HPDE6-E6E7 (cell line): ENCODE results near the gene FLT3LG.

Source experiments
- DNase-seq: peaks from one replicate; pipeline ENCODE4 v3.0.0; 2011; ENCODE audit warnings: missing footprints; ENCODE audit errors: extremely low spot score

Gene FLT3LG

DNA sequence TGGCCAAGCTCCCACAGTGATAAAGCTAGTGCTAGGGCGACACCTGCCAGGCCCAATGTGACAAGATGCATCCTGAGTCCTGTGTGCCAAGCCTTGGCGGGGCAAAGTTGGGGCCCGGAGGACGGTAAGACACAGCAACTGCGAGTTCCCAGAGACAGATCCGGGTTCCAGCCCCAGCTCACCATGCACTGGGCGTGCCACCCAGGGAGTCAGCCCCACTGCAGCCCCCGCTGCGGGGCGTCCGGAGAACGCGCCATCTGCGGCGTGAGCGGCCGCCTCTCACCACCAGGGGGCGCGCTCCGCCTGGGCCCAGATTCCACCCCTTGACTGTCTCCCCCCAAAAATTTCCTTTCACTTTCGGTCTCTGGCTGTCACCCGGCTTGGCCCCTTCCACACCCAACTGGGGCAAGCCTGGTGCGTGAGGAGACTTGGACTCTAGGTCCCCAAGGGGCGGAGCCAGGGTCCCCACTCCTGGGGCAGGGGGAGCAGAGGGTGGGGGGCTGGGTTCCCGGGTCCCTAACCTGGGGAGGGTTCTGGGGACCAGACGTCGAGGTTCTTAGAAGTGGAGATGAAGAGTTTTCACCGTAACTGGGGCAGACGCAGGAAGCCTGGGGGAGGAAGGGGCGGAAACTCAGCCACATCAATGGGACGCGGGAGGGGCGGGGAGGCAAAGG, at the start of gene FLT3LG:
Gene FLT3LG (plus strand): TSS at position 348 of the 674 bp plus-strand sequence. CDS start 425 bp downstream, outside the sequence.
- DNase-seq = peak; percentile 91

DNA sequence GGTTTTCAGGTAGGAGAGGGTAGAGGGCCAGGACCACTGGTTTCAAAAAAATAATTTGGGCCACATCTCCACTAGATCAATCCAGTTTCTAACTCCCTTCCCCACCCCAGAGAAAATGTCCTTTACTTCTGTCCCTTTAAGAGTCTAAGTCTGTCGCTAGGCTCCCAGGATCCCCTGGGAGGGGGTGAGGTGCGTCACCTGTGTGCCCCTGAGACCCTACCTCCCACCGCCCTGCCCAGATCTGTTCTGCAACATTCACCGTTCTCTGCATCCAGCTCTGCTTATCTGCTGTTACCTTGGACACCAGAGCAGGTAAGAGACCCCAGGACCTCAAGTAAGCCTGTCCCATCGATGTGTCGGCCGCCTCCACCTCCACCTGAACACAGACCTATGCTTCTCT, 48.8 kb upstream of the FLT3LG start, which contains the start of gene GFY:
Gene GFY (plus strand): TSS at position 211 of the 400 bp plus-strand sequence. CDS start 1,043 bp downstream, outside the sequence.
- no peak for DNase-seq

GRCh38 chr19:49425922-49426592, 48.0 kb upstream of the FLT3LG start:
- no peak for DNase-seq

- no peak for DNase-seq
Observed at GRCh38 chr19:49427339-49427738, 46.7 kb upstream of the FLT3LG start.

GRCh38 chr19:49427855-49428546, 46.0 kb upstream of the FLT3LG start:
- no peak for DNase-seq

DNA sequence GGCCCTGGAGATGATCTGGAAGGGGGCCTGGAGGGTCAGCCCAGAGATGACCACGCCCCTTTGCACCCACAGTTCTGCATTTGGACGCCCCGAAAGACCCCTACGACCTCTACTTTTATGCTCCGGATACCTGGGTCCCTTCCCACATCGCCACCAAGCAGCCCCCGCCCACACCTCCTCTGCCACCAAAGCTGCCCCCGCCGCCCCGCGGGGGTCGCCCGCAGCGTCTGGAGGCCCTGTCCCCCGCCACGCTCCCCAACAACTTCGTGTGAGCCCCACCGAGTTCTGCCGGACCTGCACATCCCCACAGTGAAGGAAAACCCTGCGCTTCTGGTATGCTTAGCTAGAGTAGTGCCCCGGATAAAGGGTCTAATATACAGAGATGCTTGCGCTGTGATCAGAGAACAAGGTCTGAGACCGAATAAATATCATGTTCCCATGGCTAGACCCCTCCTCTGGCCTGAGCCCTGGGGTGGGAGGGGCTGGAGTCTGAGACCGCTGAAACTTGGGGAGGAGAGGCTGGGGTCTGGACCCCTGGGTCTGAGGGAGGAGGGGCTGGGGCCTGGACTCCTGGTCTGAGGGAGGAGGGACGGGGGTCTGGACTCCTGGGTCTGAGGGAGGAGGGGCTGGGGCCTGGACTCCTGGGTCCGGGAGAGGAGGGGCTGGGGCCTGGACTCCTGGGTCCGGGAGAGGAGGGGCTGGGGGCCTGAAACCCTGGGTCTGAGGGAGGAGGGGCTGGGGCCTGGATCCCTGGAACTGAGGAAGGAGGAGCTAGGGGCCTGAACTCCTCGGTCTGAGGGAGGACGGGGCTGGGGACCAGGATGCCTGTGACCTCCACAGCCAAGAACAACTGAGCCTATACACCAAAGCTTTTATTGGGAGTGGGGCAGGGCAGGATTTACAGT, 45.2 kb upstream of the FLT3LG start:
- DNase-seq = no peak

- DNase-seq = no peak
Observed at GRCh38 chr19:49430172-49430677, 43.8 kb upstream of the FLT3LG start.

DNA sequence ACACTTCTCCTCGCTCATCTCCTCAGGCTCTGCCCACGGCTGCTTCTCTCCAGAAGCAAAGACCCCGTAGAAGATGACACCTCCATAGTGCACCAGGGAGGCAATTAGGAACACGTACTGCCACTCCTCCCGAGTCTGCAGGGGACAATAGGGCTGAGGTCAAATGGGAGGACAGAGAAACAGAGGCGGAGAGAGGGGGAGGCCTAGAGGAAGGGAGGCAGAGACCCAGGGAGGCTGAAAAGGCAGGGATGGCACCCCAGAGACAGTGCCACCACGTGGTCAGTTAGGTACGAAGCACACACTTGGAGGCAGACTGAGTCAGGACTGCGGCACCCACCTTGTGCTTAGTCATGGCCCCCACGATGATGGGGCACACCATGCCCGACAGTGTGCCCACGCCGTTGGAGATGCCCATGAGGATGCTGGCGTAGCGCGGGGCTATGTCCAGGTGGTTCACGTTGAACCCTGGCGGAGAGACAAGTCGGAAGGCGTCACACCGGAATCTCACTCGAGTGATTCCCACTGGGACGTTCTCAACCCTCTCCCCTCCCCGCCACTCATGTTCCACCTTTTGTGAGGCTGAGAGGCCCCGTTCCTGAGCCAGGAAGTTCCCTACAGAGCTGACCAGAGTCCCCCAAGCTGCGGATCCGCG, 43.2 kb upstream of the FLT3LG start:
- no peak for DNase-seq

- DNase-seq = no peak
Observed at GRCh38 chr19:49431330-49431749, 42.7 kb upstream of the FLT3LG start.

GRCh38 chr19:49432141-49433073, 41.6 kb upstream of the FLT3LG start:
- no peak for DNase-seq

DNA sequence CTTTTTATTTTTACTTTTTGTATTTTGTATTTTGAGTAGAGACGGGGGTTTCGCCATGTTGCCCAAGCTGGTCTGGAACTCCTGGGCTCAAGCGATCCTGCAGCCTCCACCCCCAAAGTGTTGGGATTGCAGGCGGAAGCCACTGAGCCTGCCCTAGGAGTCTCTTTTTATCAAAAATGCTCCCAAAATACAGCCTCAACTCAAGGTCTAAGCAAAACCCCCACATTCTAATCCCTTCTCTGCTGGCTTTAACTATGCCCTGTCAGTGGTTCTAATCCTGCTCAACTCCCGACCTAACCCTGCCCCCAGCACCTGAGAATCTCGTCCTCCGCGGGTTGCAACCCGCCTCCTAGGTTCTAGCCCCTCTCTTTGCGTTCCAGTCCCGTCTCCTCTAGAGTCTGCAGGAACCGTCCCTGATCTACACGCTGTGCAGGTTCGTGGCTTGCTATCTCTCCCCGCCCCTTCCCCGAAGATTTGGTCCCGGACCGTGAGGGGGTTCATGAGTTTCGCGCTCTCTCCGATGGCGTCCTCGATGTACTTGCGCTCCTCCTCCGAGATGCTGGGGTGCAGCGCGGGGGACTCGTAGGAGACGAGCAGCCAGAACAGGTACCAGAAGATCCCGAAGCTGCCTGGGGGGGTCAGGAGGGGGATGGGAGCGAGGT, 40.6 kb upstream of the FLT3LG start:
- no peak for DNase-seq

GRCh38 chr19:49434907-49435583, 39.0 kb upstream of the FLT3LG start:
- DNase-seq = no peak

DNA sequence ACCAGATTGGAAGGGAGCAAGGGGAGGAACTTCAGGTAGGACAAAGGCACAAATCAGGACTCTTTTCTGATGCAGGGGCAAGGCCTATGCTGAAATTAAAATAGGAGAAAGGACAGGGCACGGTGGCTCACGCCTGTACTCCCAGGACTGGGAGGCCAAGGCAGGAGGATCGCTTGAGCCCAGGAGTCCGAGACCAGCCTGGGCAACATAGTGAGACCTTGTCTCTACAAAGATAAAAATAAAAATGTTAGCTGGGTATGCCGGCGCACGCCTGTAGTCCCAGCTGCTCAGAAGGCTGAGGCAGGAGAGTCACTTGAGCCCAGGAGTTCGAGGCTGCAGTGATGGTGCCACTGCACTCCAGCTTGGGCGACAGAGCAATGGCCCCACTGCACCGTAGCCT, 38.3 kb upstream of the FLT3LG start:
- DNase-seq = no peak

DNA sequence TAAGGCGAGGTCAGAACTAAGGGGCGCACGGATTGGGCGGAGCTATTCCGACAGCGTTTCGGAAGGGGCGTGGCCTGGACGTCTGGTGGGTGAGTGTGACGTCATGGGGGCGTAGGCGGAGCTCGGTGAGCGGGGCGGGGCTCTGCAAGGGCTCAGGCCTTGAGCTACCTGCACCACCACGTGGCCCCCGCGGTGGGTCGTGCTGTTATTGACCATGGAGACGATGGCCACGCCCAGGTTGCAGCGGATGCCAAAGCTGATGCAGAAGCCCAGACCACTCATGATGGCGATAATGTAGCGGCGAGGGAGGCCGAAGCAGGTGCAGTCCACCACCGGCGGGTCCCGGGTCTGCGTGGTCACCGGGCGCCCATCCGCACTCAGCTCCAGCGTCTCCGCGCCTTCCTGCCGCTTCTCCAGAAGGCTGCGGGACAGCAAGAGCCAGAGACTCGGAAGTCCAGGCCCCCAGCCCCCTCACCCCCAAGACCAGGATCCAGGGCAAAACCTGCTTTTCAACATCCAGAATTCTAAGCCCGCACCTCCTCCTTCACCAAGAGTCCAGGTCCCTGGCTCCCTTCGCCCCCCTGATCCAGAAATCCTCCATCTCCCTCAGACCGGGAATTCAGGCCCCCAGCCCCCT, 37.5 kb upstream of the FLT3LG start:
- DNase-seq = no peak

GRCh38 chr19:49437231-49437630, 36.8 kb upstream of the FLT3LG start:
- DNase-seq = no peak

- no peak for DNase-seq
Observed at GRCh38 chr19:49438261-49438660, 35.8 kb upstream of the FLT3LG start.

- no peak for DNase-seq
Observed at GRCh38 chr19:49439836-49440235, 34.2 kb upstream of the FLT3LG start.
